Naive B cell (primary cell): ENCODE results near the gene NMNAT1. TPM values are rescaled to one million over a fixed set of nuclear protein-coding genes. Genes with fewer than 3 reads are reported as not detected.

ENCODE experiments used
- ATAC-seq, 2 donors: fragments of 150-1000 bp; cut with Tn5 transposase; 2 replicates each; pipeline ENCODE4 v1.10.0; 2021; ENCODE audit warnings: low read depth in 2 of 2, mild to moderate bottlenecking in 2 of 2, moderate library complexity in 2 of 2
- DNase-seq: peaks from one replicate; pipeline ENCODE4 v3.0.0; 2022
- H3K27ac Mint-ChIP-seq, 6 donors: one replicate each; pipeline ENCODE4 v1.8.0; 2020 to 2022; ENCODE audit warnings: mild to moderate bottlenecking in 6 of 6, mixed read lengths in 6 of 6, moderate library complexity in 5 of 6, inconsistent platforms in 2 of 6
- H3K27me3 Mint-ChIP-seq, 3 donors: one replicate each; pipeline ENCODE4 v1.8.0; 2021 to 2022; ENCODE audit warnings: mixed read lengths in 3 of 3, mild to moderate bottlenecking in 1 of 3
- H3K36me3 Mint-ChIP-seq, 2 donors: one replicate each; pipeline ENCODE4 v1.8.0; 2020 to 2022; ENCODE audit warnings: mixed read lengths in 2 of 2, inconsistent platforms in 1 of 2, mild to moderate bottlenecking in 1 of 2
- H3K4me1 Mint-ChIP-seq, 3 donors: one replicate each; pipeline ENCODE4 v1.8.0; 2020 to 2022; ENCODE audit warnings: mixed read lengths in 3 of 3, inconsistent platforms in 1 of 3, mild to moderate bottlenecking in 1 of 3, moderate library complexity in 1 of 3
- H3K4me3 Mint-ChIP-seq, 8 donors: one replicate each; pipeline ENCODE4 v1.8.0; 2020 to 2022; ENCODE audit warnings: mild to moderate bottlenecking in 8 of 8, mixed read lengths in 8 of 8, moderate library complexity in 8 of 8, inconsistent platforms in 2 of 8
- H3K9me3 Mint-ChIP-seq, 7 donors: one replicate each; pipeline ENCODE4 v1.8.0; 2020 to 2022; ENCODE audit warnings: mixed read lengths in 7 of 7, mild to moderate bottlenecking in 5 of 7, inconsistent platforms in 2 of 7, moderate library complexity in 1 of 7
- polyA plus RNA-seq, 6 donors: library from polyadenylated mRNA; unstranded; fragments of 300-500 nt; fragmentation: Illumina TruSeq; gene quantifications; one replicate each; pipeline ENCODE4 v1.2.3, GENCODE V29; 2021; ENCODE audit warnings: low read depth in 6 of 6

The NMNAT1 gene
- polyA plus RNA-seq, 6 donors from 2014 or later = 4.2 to 8.8 (median 6.8) TPM

DNA sequence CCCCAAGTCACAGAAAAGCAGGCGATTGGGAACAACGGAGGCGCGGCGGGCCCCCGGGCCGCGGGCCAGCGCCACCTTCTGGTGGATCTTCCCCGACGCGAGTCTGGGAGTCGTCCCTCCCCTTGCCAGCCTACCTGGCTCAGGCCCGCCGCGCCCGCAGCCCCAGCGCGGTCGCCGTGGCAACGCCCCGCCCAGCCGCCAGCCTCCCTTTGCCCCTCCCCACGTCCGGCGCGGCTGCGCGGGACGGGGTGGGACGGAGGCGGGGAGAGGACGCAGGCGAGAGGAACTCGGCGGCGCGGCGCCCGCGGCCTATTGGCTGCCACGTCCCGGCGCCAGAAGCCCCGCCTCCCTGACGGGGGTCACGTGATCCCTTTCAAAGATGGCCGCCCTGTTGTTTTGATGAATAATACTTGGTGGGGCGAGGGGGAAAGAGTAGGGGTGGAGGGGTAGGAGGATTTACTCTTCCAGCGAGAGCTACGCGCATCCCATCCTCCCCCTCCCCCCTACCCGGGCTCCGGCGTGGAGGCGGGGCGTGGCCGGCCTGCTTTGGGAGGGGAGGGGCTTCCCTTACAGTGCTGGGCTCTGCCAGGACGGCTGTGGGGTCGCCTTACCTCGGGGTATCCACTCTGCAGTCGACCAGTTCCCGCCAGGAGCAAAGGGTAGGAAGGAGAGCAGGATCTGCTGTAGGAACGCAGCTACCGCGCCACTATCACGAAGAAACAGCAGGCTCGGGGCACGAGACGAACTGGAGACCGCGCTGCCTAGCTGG, 89.5 kb downstream of the NMNAT1 start, which contains the start of gene UBE4B:
Gene UBE4B (plus strand): TSS at position 369 of the 769 bp plus-strand sequence. CDS start 713 bp downstream, outside the sequence.
- Mint-ChIP-seq H3K27ac (peak within 1 kb of the TSS; percentile 85 to 99 (median 96)), H3K36me3 (no peaks in the 10 kb centered on the region), H3K4me1 (peaks cover 20 to 30% (median 26%) of the 10 kb centered on the region in 3 donors), H3K4me3 (peak within 1 kb of the TSS; percentile 94 to 99 (median 96)), H3K27me3 (no peaks in the 10 kb centered on the region), H3K9me3 (no peaks in the 10 kb centered on the region)
- peak; percentile 100 for DNase-seq
- ATAC-seq = peak; percentile 93

DNA sequence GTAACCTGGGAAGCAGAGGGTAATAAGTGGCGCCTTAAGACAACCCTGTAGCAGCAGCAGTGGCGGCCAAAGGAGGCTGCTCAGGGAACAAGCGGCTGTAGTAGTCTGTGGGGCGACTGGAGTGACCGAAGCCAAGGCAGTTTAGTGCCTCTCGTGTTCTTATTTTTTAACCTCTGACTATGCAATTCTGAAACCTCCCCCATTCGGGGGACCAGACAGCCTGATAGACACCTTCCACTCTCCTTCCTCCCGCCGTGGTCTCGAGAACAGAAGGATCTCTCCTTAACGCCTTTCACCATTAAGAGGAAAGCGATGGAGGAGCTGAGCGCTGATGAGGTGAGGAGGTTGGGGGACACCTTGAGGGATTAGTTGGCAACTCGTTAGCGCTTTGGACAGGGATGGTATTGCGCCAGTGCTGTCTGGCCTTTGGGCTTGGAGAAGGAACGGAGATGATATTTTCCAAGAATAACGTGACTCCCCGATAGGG, 90.1 kb downstream of the NMNAT1 start:
- ATAC-seq (peak; percentile 6 to 14), DNase-seq (no peak)
- no peaks in the 10 kb centered on the region for H3K27me3 Mint-ChIP-seq
- no peaks in the 10 kb centered on the region for H3K36me3 Mint-ChIP-seq
- peaks cover 20 to 30% (median 26%) of the 10 kb centered on the region in 3 donors for H3K4me1 Mint-ChIP-seq
- H3K4me3 Mint-ChIP-seq = peak overlapping the region; percentile 94 to 99 (median 96)
- H3K9me3 Mint-ChIP-seq = no peaks in the 10 kb centered on the region
- peak overlapping the region; percentile 85 to 99 (median 96) for H3K27ac Mint-ChIP-seq

Other genes starting within 250 kb of the NMNAT1 start
- gene CLSTN1, start 119.5 kb upstream of the NMNAT1 start, polyA plus RNA-seq = 10 to 100 TPM; 11.1 to 31.9 (median 15.0) TPM
- 10 to 100 TPM in 2 of 6 donors, 1 to 10 TPM in 4; 7.4 to 13.4 (median 8.6) TPM for gene CTNNBIP1, start 33.2 kb upstream of the NMNAT1 start, polyA plus RNA-seq
- 10 to 100 TPM; 26.3 to 36.0 (median 31.1) TPM for gene LZIC, start 84 bp upstream of the NMNAT1 start, polyA plus RNA-seq
- 1 to 10 TPM in 1 of 6 donors, not detected in 5; 1.1 TPM for gene RBP7, start 53.8 kb downstream of the NMNAT1 start, polyA plus RNA-seq
- gene UBE4B, start 89.5 kb downstream of the NMNAT1 start, polyA plus RNA-seq = 10 to 100 TPM in 1 of 6 donors, 1 to 10 TPM in 5; 2.0 to 11.7 (median 7.8) TPM